ENCODE data around the gene PKN1.

The PKN1 gene

GRCh38 chr19:14406645-14407401 lies 26.3 kb upstream of the PKN1 start:
- DNase-seq (ENCODE audit: low read depth in 2 of 2) = no peak

GRCh38 chr19:14407605-14408484 lies 25.3 kb upstream of the PKN1 start:
- DNase-seq (ENCODE audit: low read depth in 2 of 2) = no peak

- DNase-seq (ENCODE audit: low read depth in 2 of 2) = no peak
Observed at GRCh38 chr19:14408491-14409145, 24.5 kb upstream of the PKN1 start.

GRCh38 chr19:14409146-14410023 lies 23.7 kb upstream of the PKN1 start:
- no peak for DNase-seq (ENCODE audit: low read depth in 2 of 2)

- no peak for DNase-seq (ENCODE audit: low read depth in 2 of 2)
Observed at GRCh38 chr19:14410091-14411051, 22.7 kb upstream of the PKN1 start.

- DNase-seq (ENCODE audit: low read depth in 2 of 2) = no peak
Observed at GRCh38 chr19:14411161-14411937, 21.8 kb upstream of the PKN1 start.

- DNase-seq (ENCODE audit: low read depth in 2 of 2) = no peak
Observed at GRCh38 chr19:14411938-14412245, 21.2 kb upstream of the PKN1 start.

- DNase-seq (ENCODE audit: low read depth in 2 of 2) = no peak
Observed at GRCh38 chr19:14412324-14412995, 20.6 kb upstream of the PKN1 start.

- no peak for DNase-seq (ENCODE audit: low read depth in 2 of 2)
Observed at GRCh38 chr19:14412996-14413692, 20.0 kb upstream of the PKN1 start.

- DNase-seq (ENCODE audit: low read depth in 2 of 2) = peak in 1 of 2 experiments; percentile 26
Observed at GRCh38 chr19:14413693-14414181, 19.4 kb upstream of the PKN1 start.

- DNase-seq (ENCODE audit: low read depth in 2 of 2) = no peak
Observed at GRCh38 chr19:14414926-14415690, 18.0 kb upstream of the PKN1 start.

GRCh38 chr19:14416817-14417231 lies 16.3 kb upstream of the PKN1 start:
- DNase-seq (ENCODE audit: low read depth in 2 of 2) = no peak

GRCh38 chr19:14418856-14419105 lies 14.3 kb upstream of the PKN1 start:
- peak in 1 of 2 experiments; percentile 25 for DNase-seq (ENCODE audit: low read depth in 2 of 2)

GRCh38 chr19:14419106-14419813 lies 13.8 kb upstream of the PKN1 start, which contains the start of gene DDX39A:
Gene DDX39A (minus strand): TSS chr19:14419341. CDS start chr19:14413220, 6,121 bp downstream.
- DNase-seq (ENCODE audit: low read depth in 2 of 2) = peak; percentile 98 to 99

- no peak for DNase-seq (ENCODE audit: low read depth in 2 of 2)
Observed at GRCh38 chr19:14425696-14426138, 7.4 kb upstream of the PKN1 start.

GRCh38 chr19:14427461-14427860 lies 5.6 kb upstream of the PKN1 start:
- no peak for DNase-seq (ENCODE audit: low read depth in 2 of 2)

GRCh38 chr19:14428882-14429416 lies 4.2 kb upstream of the PKN1 start:
- DNase-seq (ENCODE audit: low read depth in 2 of 2) = no peak

All from fibroblast of skin of left biceps (primary cell).